B cell (primary cell): ENCODE results near the gene ARRB1. TPM values are rescaled to one million over a fixed set of nuclear protein-coding genes. Genes with fewer than 3 reads are reported as not detected.

Experiments used
- ATAC-seq: fragments of 200-7000 bp; cut with Tn5 transposase; one replicate; pipeline ENCODE4 v1.10.0; 2021; ENCODE audit warnings: low read depth, mild to moderate bottlenecking, moderate number of reproducible peaks, moderate library complexity
- CTCF ChIA-PET: fragments of 350-600 bp; sonication (Branson Sonifier 250); formaldehyde crosslinking; loops from one replicate; lab custom pipeline; 2021; ENCODE audit warnings: antibody characterized with exemption, inconsistent platforms; lab: Charles Lee
- POLR2A ChIA-PET: fragments of 350-600 bp; sonication (Branson Sonifier 250); formaldehyde crosslinking; loops from one replicate; lab custom pipeline; 2021; ENCODE audit warnings: antibody characterized with exemption; lab: Charles Lee
- DNase-seq: peaks from one replicate; pipeline ENCODE4 v3.0.0; 2013
- H2AFZ ChIP-seq: 2 replicates; pipeline ENCODE4 v1.6.1; 2012; ENCODE audit warnings: mild to moderate bottlenecking, low read depth, low read length; ENCODE audit not compliant: insufficient read depth, poor library complexity, severe bottlenecking
- H3K27ac ChIP-seq, 2 donors: 1 replicate in 1 of 2; 2 replicates in 1 of 2; pipeline ENCODE4 v1.5.1; 2012 to 2013; ENCODE audit warnings: low read length in 2 of 2, mild to moderate bottlenecking in 2 of 2, moderate library complexity in 1 of 2
- H3K27me3 ChIP-seq, 4 experiments: fragments of 200-600 bp in 1 of 4; sonication (generic) in 1 of 4; replicated peaks in 1 of 4; 1 replicate in 2 of 4; 2 replicates in 2 of 4; pipeline versions ENCODE4 v1.6.1 to v1.7.0; 2013 to 2016; ENCODE audit warnings: low read length in 3 of 4, mild to moderate bottlenecking in 2 of 4, mixed read lengths in 1 of 4, moderate library complexity in 1 of 4; ENCODE audit not compliant: insufficient read depth in 4 of 4, control insufficient read depth in 3 of 4; ENCODE audit errors: control extremely low read depth in 1 of 4
- H3K36me3 ChIP-seq, 2 experiments: replicated peaks in 1 of 2; 1 replicate in 1 of 2; 2 replicates in 1 of 2; pipeline versions ENCODE4 v1.6.1 to v1.7.1; 2013; ENCODE audit warnings: low read length in 1 of 2; ENCODE audit not compliant: insufficient read depth in 2 of 2, control insufficient read depth in 1 of 2; ENCODE audit errors: control extremely low read depth in 1 of 2, extremely low read depth in 1 of 2
- H3K4me1 ChIP-seq, 2 donors: fragments of 200-600 bp in 1 of 2; sonication (generic) in 1 of 2; 1 replicate in 1 of 2; 2 replicates in 1 of 2; pipeline versions ENCODE4 v1.5.1 to v1.6.1; 2013 to 2017; ENCODE audit warnings: low read length in 2 of 2; ENCODE audit not compliant: control insufficient read depth in 2 of 2, insufficient read depth in 2 of 2
- H3K4me2 ChIP-seq: replicated peaks from 2 replicates; pipeline ENCODE3; 2012; ENCODE audit warnings: mild to moderate bottlenecking, low read depth, low read length; ENCODE audit not compliant: poor library complexity, severe bottlenecking
- H3K4me3 ChIP-seq, 5 experiments: fragments of 200-600 bp in 1 of 5; sonication (generic) in 1 of 5; 1 replicate in 3 of 5; 2 replicates in 2 of 5; pipeline versions ENCODE4 v1.5.1 to v1.7.0; 2011 to 2016; ENCODE audit warnings: low read length in 4 of 5, mild to moderate bottlenecking in 4 of 5, low read depth in 2 of 5, control low read depth in 1 of 5, moderate library complexity in 1 of 5; ENCODE audit not compliant: insufficient read depth in 1 of 5; ENCODE audit errors: control extremely low read depth in 1 of 5, extremely low read depth in 1 of 5
- H3K79me2 ChIP-seq: fragments of 200-600 bp; sonication (generic); one replicate; pipeline ENCODE4 v1.6.0; 2016; ENCODE audit warnings: low read length; ENCODE audit not compliant: control insufficient read depth, insufficient read depth
- H3K9ac ChIP-seq: fragments of 200-600 bp; sonication (generic); 2 replicates; pipeline ENCODE4 v1.6.1; 2017; ENCODE audit warnings: mild to moderate bottlenecking, low read length, moderate library complexity
- H3K9me3 ChIP-seq, 3 donors: one replicate each; pipeline versions ENCODE4 v1.6.1 to v1.7.1; 2013; ENCODE audit warnings: low read length in 2 of 3; ENCODE audit not compliant: control insufficient read depth in 2 of 3, insufficient read depth in 1 of 3; ENCODE audit errors: control extremely low read depth in 1 of 3
- H4K20me1 ChIP-seq: 2 replicates; pipeline ENCODE4 v1.6.0; 2012; ENCODE audit warnings: mild to moderate bottlenecking, low read length; ENCODE audit not compliant: insufficient read depth, control insufficient read depth, poor library complexity, severe bottlenecking
- H3K27ac Mint-ChIP-seq: one replicate; pipeline ENCODE4 v1.8.0; 2021; ENCODE audit warnings: mixed read lengths
- H3K27me3 Mint-ChIP-seq: one replicate; pipeline ENCODE4 v1.8.0; 2021; ENCODE audit warnings: mixed read lengths
- H3K4me1 Mint-ChIP-seq: one replicate; pipeline ENCODE4 v1.8.0; 2021; ENCODE audit warnings: mixed read lengths
- H3K4me3 Mint-ChIP-seq: one replicate; pipeline ENCODE4 v1.8.0; 2021; ENCODE audit warnings: mixed read lengths
- H3K9me3 Mint-ChIP-seq: one replicate; pipeline ENCODE4 v1.8.0; 2022; ENCODE audit warnings: mixed read lengths; ENCODE audit not compliant: insufficient read depth
- CTCF ChIP-seq: fragments of 200-600 bp; IDR thresholded peaks from one replicate; pipeline ENCODE4 v1.8.0; 2022; ENCODE audit warnings: antibody characterized with exemption, mild to moderate bottlenecking
- EZH2 ChIP-seq: IDR thresholded peaks from 2 replicates; pipeline ENCODE4 v1.6.1; 2012; ENCODE audit warnings: borderline replicate concordance, low read depth, mild to moderate bottlenecking, moderate library complexity, low read length; ENCODE audit not compliant: insufficient read depth, poor library complexity, severe bottlenecking
- whole genome bisulfite sequencing: methylation state at CpG from one replicate; pipeline ENCODE4 v1.1.5; 2013; ENCODE audit warnings: missing lambda C conversion rate; ENCODE audit not compliant: insufficient coverage; 5-methylcytosine and 5-hydroxymethylcytosine counted together
- intact Hi-C: fragments of 100-400 bp; cut with micrococcal nuclease; formaldehyde crosslinking; loops from one replicate; pipeline ENCODE4 v1.10.0; 2022
- polyA plus RNA-seq: library from polyadenylated mRNA; depleted of rRNA; stranded (reverse); fragments of >200 nt; gene quantifications from 2 replicates; pipeline ENCODE4 v1.2.3, GENCODE V29; 2012
- total RNA-seq, 2 donors: library from RNA; stranded (reverse); fragments of 120-200 nt in 1 of 2; gene quantifications; 1 replicate in 1 of 2; 2 replicates in 1 of 2; pipeline versions ENCODE4 v1.2.3 to v1.2.4, GENCODE V29; 2013 to 2022

ARRB1 gene
- total and polyA plus RNA-seq, 2 donors (not counting 1 experiment from before 2014, with no cell fraction given), result 1.0 to 1.9 TPM

- H3K9me3 ChIP-seq, result peaks cover 0 to 3% (median 0%) of the 10 kb centered on the region in 3 donors
- H4K20me1 ChIP-seq, result no peaks in the 10 kb centered on the region
- no peak overlapping the region for H2AFZ ChIP-seq
- no peak overlapping the region for H3K9ac ChIP-seq
- 53% methylated on average over 5 of the region's 11 CpGs for WGBS
- TF ChIP-seq CTCF, result peak; percentile 59
- no peak for TF ChIP-seq EZH2
- DNase-seq, result no peak
- no peaks in the 10 kb centered on the region for H3K36me3 ChIP-seq
- Mint-ChIP-seq H3K9me3 (no peaks in the 10 kb centered on the region), H3K27me3 (peaks cover 31% of the 10 kb centered on the region), H3K4me1 (peaks cover 1% of the 10 kb centered on the region), H3K4me3 (no peak overlapping the region), H3K27ac (no peak overlapping the region)
- no peaks in the 10 kb centered on the region for H3K79me2 ChIP-seq
- H3K27ac ChIP-seq, result no peak overlapping the region
- H3K4me1 ChIP-seq, result no peaks in the 10 kb centered on the region
- intact Hi-C loops, result loop anchor here (1.0 kb wide), 3 partner anchors 105 to 319 kb away; no protein-coding TSS in a partner anchor
- H3K27me3 ChIP-seq, result peaks cover 0 to 15% (median 4%) of the 10 kb centered on the region in 4 experiments
- ATAC-seq, result no peak
- POLR2A ChIA-PET, result no interaction called here
- H3K4me3 ChIP-seq, result no peak overlapping the region
- H3K4me2 ChIP-seq, result no peak overlapping the region
- CTCF ChIA-PET, result interaction anchor here (0.6 to 10.1 kb wide), 29 partner anchors 9 to 546 kb away, joined by 3 to 284 read pairs (median 6); partner anchors contain the start of gene SLCO2B1
Measured at GRCh38 chr11:75248924-75249256, 102.6 kb downstream of the ARRB1 start.

GRCh38 chr11:75246671-75247350, 104.7 kb downstream of the ARRB1 start:
- no peak overlapping the region for H3K4me2 ChIP-seq
- CTCF ChIA-PET, result interaction anchor here (3.2 to 10.1 kb wide), 2 partner anchors 96 to 104 kb away, joined by 11 to 284 read pairs; partner anchors contain the start of gene SLCO2B1
- WGBS, result 84% methylated on average over 8 of the region's 11 CpGs

More at GRCh38 chr11:75246671-75247350, 104.7 kb downstream of the ARRB1 start:
- no peak overlapping the region for H3K27ac Mint-ChIP-seq
- POLR2A ChIA-PET, result no interaction called here
- DNase-seq (no peak), ATAC-seq (no peak)
- Histone ChIP-seq H3K36me3 (no peaks in the 10 kb centered on the region), H4K20me1 (no peaks in the 10 kb centered on the region), H3K79me2 (no peaks in the 10 kb centered on the region), H3K9ac (no peak overlapping the region), H3K27ac (no peak overlapping the region), H3K9me3 (no peaks in the 10 kb centered on the region), H2AFZ (no peak overlapping the region), H3K27me3 (peaks cover 0 to 32% (median 13%) of the 10 kb centered on the region in 4 experiments), H3K4me3 (no peak overlapping the region), H3K4me1 (peaks cover 5 to 6% of the 10 kb centered on the region in 2 donors)
- H3K27me3 Mint-ChIP-seq, result peaks cover 43% of the 10 kb centered on the region
- TF ChIP-seq EZH2 (no peak), CTCF (no peak)
- H3K4me1 Mint-ChIP-seq, result peaks cover 6% of the 10 kb centered on the region
- no peaks in the 10 kb centered on the region for H3K9me3 Mint-ChIP-seq
- H3K4me3 Mint-ChIP-seq, result no peak overlapping the region
- intact Hi-C loops, result no loop called here
